K562 (cell line): ENCODE results near the gene PPP2R1B. TPM values are rescaled to one million over a fixed set of nuclear protein-coding genes. Genes with fewer than 3 reads are reported as not detected.

ENCODE experiments used
- polyA plus RNA-seq, 8 experiments: library from polyadenylated mRNA; depleted of rRNA in 4 of 8; stranded (reverse) in 5 of 8; unstranded in 3 of 8; fragments of >200 nt; fragmentation: Nextera tagmentation in 2 of 8; fragmentation: Illumina TruSeq in 1 of 8; extraction: Ambion mirVana in 2 of 8; extraction: Trizol in 1 of 8; gene quantifications; 2 replicates each; pipeline versions ENCODE4 v1.2.1 to v1.2.3, GENCODE V29; 2011 to 2014; ENCODE audit warnings: inconsistent platforms in 1 of 8, missing spikeins in 1 of 8
- total RNA-seq, 7 experiments: library from RNA; depleted of rRNA in 6 of 7; stranded (reverse); fragments of >200 nt in 6 of 7; fragmentation: Illumina TruSeq in 2 of 7; extraction: Trizol in 2 of 7; gene quantifications; 2 replicates each; pipeline versions ENCODE4 v1.2.1 to v1.2.3, GENCODE V29; 2011 to 2021; ENCODE audit warnings: low replicate concordance in 1 of 7

PPP2R1B gene
- total and polyA plus RNA-seq, 9 of the 15 experiments (the other 6 are each of a cell fraction or from before 2014, with no cell fraction given): 24.6 to 68.5 (median 39.8) TPM

Other genes with a start within 250 kb of the PPP2R1B start
Only the 7 nearest of the 9 such genes appear.
- gene SIK2, start 163.9 kb downstream of the PPP2R1B start, total RNA-seq (2014; rRNA removed): 3.4 and 4.1 TPM in 2 replicates
- gene SIK2, start 163.9 kb downstream of the PPP2R1B start, total RNA-seq (2014; rRNA removed; fragmentation: Illumina TruSeq; extraction: Trizol): 3.7 and 3.8 TPM in 2 replicates
- 4.5 and 4.8 TPM in 2 replicates for gene SIK2, start 163.9 kb downstream of the PPP2R1B start, total RNA-seq (2015; rRNA removed; fragmentation: Illumina TruSeq; extraction: Trizol)
- 6.4 and 11.3 TPM in 2 replicates for gene SIK2, start 163.9 kb downstream of the PPP2R1B start, total RNA-seq (2021)
- 7.3 and 10.3 TPM in 2 replicates for gene SIK2, start 163.9 kb downstream of the PPP2R1B start, polyA plus RNA-seq (2011; rRNA removed)
- 9.3 and 11.6 TPM in 2 replicates for gene SIK2, start 163.9 kb downstream of the PPP2R1B start, polyA plus RNA-seq (2014; fragmentation: Illumina TruSeq; extraction: Trizol)
- under 1 TPM; 0.74 to 0.77 TPM for gene SIK2, start 163.9 kb downstream of the PPP2R1B start, polyA plus RNA-seq (2014; fragmentation: Nextera tagmentation; extraction: Ambion mirVana)
- 3.2 and 3.3 TPM in 2 replicates for gene SIK2, start 163.9 kb downstream of the PPP2R1B start, polyA plus RNA-seq (2014; rRNA removed)
- gene ALG9, start 105.2 kb upstream of the PPP2R1B start, total RNA-seq (2014; rRNA removed): 17.6 and 24.7 TPM in 2 replicates
- gene ALG9, start 105.2 kb upstream of the PPP2R1B start, total RNA-seq (2014; rRNA removed; fragmentation: Illumina TruSeq; extraction: Trizol): 28.6 and 29.3 TPM in 2 replicates
- 24.4 and 25.2 TPM in 2 replicates for gene ALG9, start 105.2 kb upstream of the PPP2R1B start, total RNA-seq (2015; rRNA removed; fragmentation: Illumina TruSeq; extraction: Trizol)
- 24.9 and 27.2 TPM in 2 replicates for gene ALG9, start 105.2 kb upstream of the PPP2R1B start, total RNA-seq (2021)
- 40.5 and 46.7 TPM in 2 replicates for gene ALG9, start 105.2 kb upstream of the PPP2R1B start, polyA plus RNA-seq (2011; rRNA removed)
- 29.1 and 36.4 TPM in 2 replicates for gene ALG9, start 105.2 kb upstream of the PPP2R1B start, polyA plus RNA-seq (2014; fragmentation: Illumina TruSeq; extraction: Trizol)
- gene ALG9, start 105.2 kb upstream of the PPP2R1B start, polyA plus RNA-seq (2014; fragmentation: Nextera tagmentation; extraction: Ambion mirVana): 10 to 100 TPM; 11.5 to 12.2 TPM
- gene ALG9, start 105.2 kb upstream of the PPP2R1B start, polyA plus RNA-seq (2014; rRNA removed): 18.9 and 22.5 TPM in 2 replicates
- 3.3 and 4.3 TPM in 2 replicates for gene FDXACB1, start 112.8 kb upstream of the PPP2R1B start, total RNA-seq (2014; rRNA removed)
- 7.1 and 7.8 TPM in 2 replicates for gene FDXACB1, start 112.8 kb upstream of the PPP2R1B start, total RNA-seq (2014; rRNA removed; fragmentation: Illumina TruSeq; extraction: Trizol)
- 6.3 and 6.5 TPM in 2 replicates for gene FDXACB1, start 112.8 kb upstream of the PPP2R1B start, total RNA-seq (2015; rRNA removed; fragmentation: Illumina TruSeq; extraction: Trizol)
- 4.3 and 4.7 TPM in 2 replicates for gene FDXACB1, start 112.8 kb upstream of the PPP2R1B start, total RNA-seq (2021)
- 4.7 and 5.3 TPM in 2 replicates for gene FDXACB1, start 112.8 kb upstream of the PPP2R1B start, polyA plus RNA-seq (2011; rRNA removed)
- gene FDXACB1, start 112.8 kb upstream of the PPP2R1B start, polyA plus RNA-seq (2014; fragmentation: Illumina TruSeq; extraction: Trizol): 4.4 and 4.6 TPM in 2 replicates
- 1 to 10 TPM; 7.4 to 7.5 TPM for gene FDXACB1, start 112.8 kb upstream of the PPP2R1B start, polyA plus RNA-seq (2014; fragmentation: Nextera tagmentation; extraction: Ambion mirVana)
- 3.2 and 3.9 TPM in 2 replicates for gene FDXACB1, start 112.8 kb upstream of the PPP2R1B start, polyA plus RNA-seq (2014; rRNA removed)
- gene CFAP68, start 113.2 kb upstream of the PPP2R1B start, total RNA-seq (2014; rRNA removed): 27.9 and 29.9 TPM in 2 replicates
- 37.0 and 40.8 TPM in 2 replicates for gene CFAP68, start 113.2 kb upstream of the PPP2R1B start, total RNA-seq (2014; rRNA removed; fragmentation: Illumina TruSeq; extraction: Trizol)
- 43.7 and 45.1 TPM in 2 replicates for gene CFAP68, start 113.2 kb upstream of the PPP2R1B start, total RNA-seq (2015; rRNA removed; fragmentation: Illumina TruSeq; extraction: Trizol)
- 20.5 and 22.8 TPM in 2 replicates for gene CFAP68, start 113.2 kb upstream of the PPP2R1B start, total RNA-seq (2021)
- gene CFAP68, start 113.2 kb upstream of the PPP2R1B start, polyA plus RNA-seq (2011; rRNA removed): 72.3 and 82.3 TPM in 2 replicates
- gene CFAP68, start 113.2 kb upstream of the PPP2R1B start, polyA plus RNA-seq (2014; fragmentation: Illumina TruSeq; extraction: Trizol): 58.4 and 64.8 TPM in 2 replicates
- 10 to 100 TPM; 71.6 to 71.7 TPM for gene CFAP68, start 113.2 kb upstream of the PPP2R1B start, polyA plus RNA-seq (2014; fragmentation: Nextera tagmentation; extraction: Ambion mirVana)
- gene CFAP68, start 113.2 kb upstream of the PPP2R1B start, polyA plus RNA-seq (2014; rRNA removed): 48.0 and 52.5 TPM in 2 replicates
- 2.0 and 3.6 TPM in 2 replicates for gene CRYAB, start 145.4 kb upstream of the PPP2R1B start, total RNA-seq (2014; rRNA removed)
- 3.0 and 3.1 TPM in 2 replicates for gene CRYAB, start 145.4 kb upstream of the PPP2R1B start, total RNA-seq (2014; rRNA removed; fragmentation: Illumina TruSeq; extraction: Trizol)
- gene CRYAB, start 145.4 kb upstream of the PPP2R1B start, total RNA-seq (2015; rRNA removed; fragmentation: Illumina TruSeq; extraction: Trizol): 0.83 and 1.3 TPM in 2 replicates
- 3.6 and 3.7 TPM in 2 replicates for gene CRYAB, start 145.4 kb upstream of the PPP2R1B start, total RNA-seq (2021)
- 1.5 and 2.3 TPM in 2 replicates for gene CRYAB, start 145.4 kb upstream of the PPP2R1B start, polyA plus RNA-seq (2011; rRNA removed)
- 5.2 and 5.9 TPM in 2 replicates for gene CRYAB, start 145.4 kb upstream of the PPP2R1B start, polyA plus RNA-seq (2014; fragmentation: Illumina TruSeq; extraction: Trizol)
- 1 to 10 TPM; 6.5 to 7.5 TPM for gene CRYAB, start 145.4 kb upstream of the PPP2R1B start, polyA plus RNA-seq (2014; fragmentation: Nextera tagmentation; extraction: Ambion mirVana)
- 1.2 and 2.7 TPM in 2 replicates for gene CRYAB, start 145.4 kb upstream of the PPP2R1B start, polyA plus RNA-seq (2014; rRNA removed)
- not detected in 2 replicates for gene HSPB2, start 146.3 kb upstream of the PPP2R1B start, total RNA-seq (2014; rRNA removed)
- gene HSPB2, start 146.3 kb upstream of the PPP2R1B start, total RNA-seq (2014; rRNA removed; fragmentation: Illumina TruSeq; extraction: Trizol): 0.11 TPM in 1 of 2 replicates, not detected in the other
- gene HSPB2, start 146.3 kb upstream of the PPP2R1B start, total RNA-seq (2015; rRNA removed; fragmentation: Illumina TruSeq; extraction: Trizol): not detected in 2 replicates
- 0.31 TPM in 1 of 2 replicates, not detected in the other for gene HSPB2, start 146.3 kb upstream of the PPP2R1B start, total RNA-seq (2021)
- gene HSPB2, start 146.3 kb upstream of the PPP2R1B start, polyA plus RNA-seq (2011; rRNA removed): 0.11 and 0.35 TPM in 2 replicates
- 0.12 TPM in 1 of 2 replicates, not detected in the other for gene HSPB2, start 146.3 kb upstream of the PPP2R1B start, polyA plus RNA-seq (2014; fragmentation: Illumina TruSeq; extraction: Trizol)
- under 1 TPM in 1 of 2 experiments, not detected in 1; 0.06 TPM for gene HSPB2, start 146.3 kb upstream of the PPP2R1B start, polyA plus RNA-seq (2014; fragmentation: Nextera tagmentation; extraction: Ambion mirVana)
- gene HSPB2, start 146.3 kb upstream of the PPP2R1B start, polyA plus RNA-seq (2014; rRNA removed): not detected in 2 replicates
- 0.32 and 1.4 TPM in 2 replicates for gene C11orf52, start 152.5 kb upstream of the PPP2R1B start, total RNA-seq (2014; rRNA removed)
- 0.64 and 1.0 TPM in 2 replicates for gene C11orf52, start 152.5 kb upstream of the PPP2R1B start, total RNA-seq (2014; rRNA removed; fragmentation: Illumina TruSeq; extraction: Trizol)
- 0.72 and 0.87 TPM in 2 replicates for gene C11orf52, start 152.5 kb upstream of the PPP2R1B start, total RNA-seq (2015; rRNA removed; fragmentation: Illumina TruSeq; extraction: Trizol)
- gene C11orf52, start 152.5 kb upstream of the PPP2R1B start, total RNA-seq (2021): 0.29 and 0.69 TPM in 2 replicates
- 1.3 and 2.5 TPM in 2 replicates for gene C11orf52, start 152.5 kb upstream of the PPP2R1B start, polyA plus RNA-seq (2011; rRNA removed)
- 1.7 and 2.2 TPM in 2 replicates for gene C11orf52, start 152.5 kb upstream of the PPP2R1B start, polyA plus RNA-seq (2014; fragmentation: Illumina TruSeq; extraction: Trizol)
- 1 to 10 TPM; 1.8 to 2.9 TPM for gene C11orf52, start 152.5 kb upstream of the PPP2R1B start, polyA plus RNA-seq (2014; fragmentation: Nextera tagmentation; extraction: Ambion mirVana)
- gene C11orf52, start 152.5 kb upstream of the PPP2R1B start, polyA plus RNA-seq (2014; rRNA removed): 0.77 and 0.84 TPM in 2 replicates